AG09319 (cell line): Measurements from ENCODE around the gene HERC5.
"Not testable (repeated sequence)": the region's sequence is repeated elsewhere in the genome, so short reads cannot be mapped to it uniquely, and the experiment has no call there.

Experiments
- DNase-seq: peaks from one replicate; pipeline ENCODE4 v3.0.0-alpha.2; 2010; ENCODE audit warnings: low read depth; ENCODE audit errors: extremely low read depth
- CTCF ChIP-seq: IDR thresholded peaks from 2 replicates; pipeline ENCODE4 v1.5.1; 2011; ENCODE audit warnings: low read depth, mild to moderate bottlenecking, inconsistent platforms, low read length, moderate library complexity

The HERC5 gene

GRCh38 chr4:88533937-88534750 is 77.2 kb downstream of the HERC5 start:
- DNase-seq = no peak
- no peak for TF ChIP-seq CTCF

- TF ChIP-seq CTCF = no peak
These were observed 78.3 kb downstream of the HERC5 start for GRCh38 chr4:88535090-88535755.

GRCh38 chr4:88537709-88538108 is 80.8 kb downstream of the HERC5 start:
- no peak for TF ChIP-seq CTCF

More at GRCh38 chr4:88535090-88535755, 78.3 kb downstream of the HERC5 start:
- DNase-seq = no peak

GRCh38 chr4:88539322-88540068 is 82.6 kb downstream of the HERC5 start:
- not testable (repeated sequence) for DNase-seq
- TF ChIP-seq CTCF = peak; percentile 51

More at GRCh38 chr4:88537709-88538108, 80.8 kb downstream of the HERC5 start:
- no peak for DNase-seq

GRCh38 chr4:88549815-88550214 is 92.9 kb downstream of the HERC5 start:
- no peak for DNase-seq
- TF ChIP-seq CTCF = no peak
